Activated T-cell treated with anti-CD3 and anti-CD28 coated beads for 1 hour (primary cell): ENCODE results near the gene HMCN1.
"Not testable (repeated sequence)": the region's sequence is repeated elsewhere in the genome, so short reads cannot be mapped to it uniquely, and the experiment has no call there.

Experiments used
- DNase-seq: peaks from one replicate; pipeline ENCODE4 v3.0.0-alpha.2; 2020; ENCODE audit warnings: low read depth

The HMCN1 gene

GRCh38 chr1:186207391-186208085, 473.3 kb downstream of the HMCN1 start:
- DNase-seq = no peak

DNA sequence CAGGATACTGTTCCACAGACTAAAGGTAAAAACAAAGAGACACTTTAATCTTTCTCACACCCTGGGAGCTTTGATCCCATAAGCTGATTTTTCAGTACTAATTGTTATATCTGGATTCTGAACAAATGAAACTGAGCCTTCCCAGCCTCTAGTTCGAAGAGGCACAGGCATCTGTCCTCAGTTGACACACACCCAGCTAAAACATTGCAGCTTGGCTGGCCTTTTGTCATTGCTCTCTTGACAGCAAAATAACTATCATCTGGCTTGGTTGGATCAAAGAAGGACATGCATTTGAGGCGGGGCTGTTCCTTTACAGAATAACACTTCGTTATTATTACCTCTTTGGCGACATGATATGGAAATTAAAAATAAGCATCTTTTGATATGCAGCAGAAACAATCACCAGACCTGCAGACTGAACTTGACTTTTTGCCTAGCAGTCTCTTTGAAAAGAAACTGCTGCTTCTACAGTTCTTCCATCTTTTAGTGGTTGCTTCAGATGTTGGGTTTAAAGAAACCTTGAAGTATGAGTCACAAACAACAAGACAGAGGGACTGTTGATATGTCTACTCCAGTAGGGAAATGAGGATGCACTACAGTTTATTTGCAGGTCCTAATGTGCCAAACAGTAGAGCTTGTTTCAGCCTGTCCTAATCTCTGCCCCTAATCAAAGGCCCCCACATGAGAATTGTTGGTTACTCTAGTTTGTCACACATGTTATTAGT, 474.4 kb downstream of the HMCN1 start:
- no peak for DNase-seq

GRCh38 chr1:186210258-186210657, 476.1 kb downstream of the HMCN1 start:
- no peak for DNase-seq

GRCh38 chr1:186211583-186211982, 477.4 kb downstream of the HMCN1 start:
- not testable (repeated sequence) for DNase-seq

GRCh38 chr1:186212568-186213224, 478.5 kb downstream of the HMCN1 start:
- no peak for DNase-seq

GRCh38 chr1:186213225-186213607, 479.0 kb downstream of the HMCN1 start:
- no peak for DNase-seq

- DNase-seq = no peak
Measured at GRCh38 chr1:186214791-186215190, 480.6 kb downstream of the HMCN1 start.

- DNase-seq = no peak
Measured at GRCh38 chr1:186215636-186216035, 481.4 kb downstream of the HMCN1 start.

- DNase-seq = no peak
Measured at GRCh38 chr1:186218654-186219352, 484.6 kb downstream of the HMCN1 start.

- no peak for DNase-seq
Measured at GRCh38 chr1:186220067-186220466, 485.9 kb downstream of the HMCN1 start.

GRCh38 chr1:186220911-186221310, 486.7 kb downstream of the HMCN1 start:
- DNase-seq = no peak

DNA sequence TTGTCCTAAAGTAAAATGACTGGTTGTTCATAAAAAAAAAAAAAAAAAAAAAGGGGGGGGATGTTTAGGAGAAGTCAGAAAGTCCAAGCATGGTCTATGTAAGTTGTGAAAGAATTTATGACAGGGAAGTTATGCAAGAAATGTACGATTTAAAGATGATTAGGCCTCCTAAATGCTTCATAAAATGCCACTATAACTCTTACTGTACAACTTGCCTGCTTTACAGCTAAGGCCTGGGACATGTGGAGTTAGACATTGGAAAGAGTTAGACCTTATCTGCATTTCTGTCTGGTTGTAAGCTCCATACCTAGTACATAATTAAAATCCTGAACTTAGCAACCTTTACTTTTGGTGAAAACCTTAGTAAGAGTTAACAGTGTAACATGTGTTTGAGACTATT, 490.9 kb downstream of the HMCN1 start:
- no peak for DNase-seq

DNA sequence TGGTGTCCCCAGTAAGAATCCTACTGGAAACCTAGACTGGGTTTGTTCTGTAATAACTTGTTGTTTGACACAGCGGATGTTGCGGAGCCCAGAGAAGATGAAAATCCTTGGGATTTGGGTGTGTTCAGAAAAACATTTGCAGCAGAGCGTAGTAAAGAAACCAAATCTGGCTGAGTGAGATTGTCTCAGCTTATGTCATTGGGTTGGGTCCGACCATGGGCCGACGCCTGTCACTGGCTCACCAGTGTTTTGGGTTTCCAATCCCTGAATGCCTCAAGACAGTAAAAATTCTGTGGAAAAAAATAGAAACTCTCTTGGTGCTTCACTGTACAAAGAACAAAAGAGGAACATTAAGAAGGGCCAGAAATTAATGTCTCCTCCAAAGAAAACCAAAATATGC, 494.6 kb downstream of the HMCN1 start:
- no peak for DNase-seq

- no peak for DNase-seq
Measured at GRCh38 chr1:186231861-186232436, 497.8 kb downstream of the HMCN1 start.

- DNase-seq = no peak
Measured at GRCh38 chr1:186234976-186235686, 500.9 kb downstream of the HMCN1 start.

GRCh38 chr1:186235696-186236095, 501.5 kb downstream of the HMCN1 start:
- no peak for DNase-seq

GRCh38 chr1:186236921-186237320, 502.7 kb downstream of the HMCN1 start:
- DNase-seq = no peak

- no peak for DNase-seq
Measured at GRCh38 chr1:186239171-186239570, 505.0 kb downstream of the HMCN1 start.

DNA sequence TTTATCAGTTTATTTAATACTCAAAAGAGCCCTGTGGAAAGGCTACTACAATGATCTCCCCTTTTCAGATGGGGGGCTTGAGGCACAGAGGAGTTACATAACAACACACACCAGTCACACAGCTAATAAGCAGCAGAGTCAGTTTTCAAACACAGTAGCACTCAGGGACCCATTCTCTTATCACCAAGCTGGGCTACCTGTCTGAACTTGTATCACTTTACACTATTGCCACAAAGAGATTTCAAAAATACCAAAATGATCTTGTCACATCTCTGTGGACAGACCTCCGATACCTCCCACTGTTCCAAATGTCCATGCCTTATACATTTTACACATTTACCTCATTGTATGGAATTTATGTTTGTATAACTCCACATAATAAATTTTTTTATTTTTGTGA, 506.2 kb downstream of the HMCN1 start:
- DNase-seq = no peak
